CD14-positive monocyte (primary cell): ENCODE measurements around the gene ARIH2. TPM values are rescaled to one million over a fixed set of nuclear protein-coding genes. Genes with fewer than 3 reads are reported as not detected.

Experiments used
- DNase-seq, 3 donors: peaks; one replicate each; pipeline ENCODE4 v3.0.0-alpha.2; 2011 to 2022
- H2AFZ ChIP-seq: 2 replicates; pipeline ENCODE4 v1.6.0; 2012; ENCODE audit warnings: mild to moderate bottlenecking, low read depth, low read length, inconsistent platforms; ENCODE audit not compliant: insufficient read depth, poor library complexity, severe bottlenecking
- H3K27ac ChIP-seq, 2 donors: 1 replicate in 1 of 2; 2 replicates in 1 of 2; pipeline ENCODE4 v1.5.1; 2012 to 2013; ENCODE audit warnings: low read length in 2 of 2, control low read depth in 1 of 2, inconsistent platforms in 1 of 2, low read depth in 1 of 2, mild to moderate bottlenecking in 1 of 2
- H3K27me3 ChIP-seq, 2 donors: one replicate each; pipeline versions ENCODE4 v1.6.0 to v1.6.1; 2011 to 2013; ENCODE audit warnings: low read length in 2 of 2; ENCODE audit not compliant: control insufficient read depth in 2 of 2, insufficient read depth in 2 of 2
- H3K36me3 ChIP-seq, 2 donors: replicated peaks in 1 of 2; 1 replicate in 1 of 2; 2 replicates in 1 of 2; pipeline versions ENCODE4 v1.5.1 to v1.6.1; 2012 to 2013; ENCODE audit warnings: low read length in 2 of 2, control low read depth in 1 of 2, inconsistent platforms in 1 of 2, mild to moderate bottlenecking in 1 of 2; ENCODE audit not compliant: insufficient read depth in 2 of 2, control insufficient read depth in 1 of 2
- H3K4me1 ChIP-seq, 2 donors: 1 replicate in 1 of 2; 2 replicates in 1 of 2; pipeline versions ENCODE4 v1.5.1 to v1.6.1; 2012 to 2013; ENCODE audit warnings: low read length in 2 of 2, control low read depth in 1 of 2, inconsistent platforms in 1 of 2, mild to moderate bottlenecking in 1 of 2, moderate library complexity in 1 of 2; ENCODE audit not compliant: insufficient read depth in 2 of 2, control insufficient read depth in 1 of 2
- H3K4me2 ChIP-seq: replicated peaks from 2 replicates; pipeline ENCODE3; 2012; ENCODE audit warnings: low read length, moderate library complexity, mild to moderate bottlenecking; ENCODE audit not compliant: poor library complexity, severe bottlenecking; ENCODE audit errors: extremely low read depth
- H3K4me3 ChIP-seq, 3 experiments: fragments of 200-600 bp in 1 of 3; sonication (generic) in 1 of 3; replicated peaks in 1 of 3; 1 replicate in 2 of 3; 2 replicates in 1 of 3; pipeline ENCODE4 v1.5.1; 2011 to 2013; ENCODE audit warnings: low read length in 3 of 3, mild to moderate bottlenecking in 3 of 3, control low read depth in 2 of 3, low read depth in 2 of 3, inconsistent platforms in 1 of 3, moderate library complexity in 1 of 3
- H3K79me2 ChIP-seq: 2 replicates; pipeline ENCODE4 v1.6.0; 2012; ENCODE audit warnings: mild to moderate bottlenecking, control low read depth, inconsistent platforms, low read length, moderate library complexity; ENCODE audit not compliant: insufficient read depth
- H3K9ac ChIP-seq: 2 replicates; pipeline ENCODE4 v1.6.0; 2017; ENCODE audit warnings: low read length, mild to moderate bottlenecking; ENCODE audit not compliant: insufficient read depth, poor library complexity, severe bottlenecking
- H3K9me3 ChIP-seq, 2 donors: replicated peaks in 1 of 2; 1 replicate in 1 of 2; 2 replicates in 1 of 2; pipeline versions ENCODE4 v1.5.1 to v1.6.1; 2012 to 2013; ENCODE audit warnings: low read length in 2 of 2, control low read depth in 1 of 2; ENCODE audit not compliant: control insufficient read depth in 1 of 2, insufficient read depth in 1 of 2
- H4K20me1 ChIP-seq: 2 replicates; pipeline ENCODE4 v1.6.0; 2012; ENCODE audit warnings: mild to moderate bottlenecking, low read length, control low read depth, moderate library complexity; ENCODE audit not compliant: insufficient read depth
- H3K27ac Mint-ChIP-seq, 7 donors: one replicate each; pipeline ENCODE4 v1.8.0; 2020; ENCODE audit warnings: mild to moderate bottlenecking in 7 of 7, mixed read lengths in 7 of 7, moderate library complexity in 6 of 7, inconsistent platforms in 2 of 7
- H3K27me3 Mint-ChIP-seq, 3 donors: one replicate each; pipeline ENCODE4 v1.8.0; 2021 to 2022; ENCODE audit warnings: low read depth in 3 of 3, mild to moderate bottlenecking in 3 of 3, mixed read lengths in 3 of 3, moderate library complexity in 3 of 3, inconsistent platforms in 1 of 3
- H3K36me3 Mint-ChIP-seq, 2 donors: one replicate each; pipeline ENCODE4 v1.8.0; 2020; ENCODE audit warnings: mixed read lengths in 2 of 2, inconsistent platforms in 1 of 2, mild to moderate bottlenecking in 1 of 2
- H3K4me1 Mint-ChIP-seq: one replicate; pipeline ENCODE4 v1.8.0; 2020; ENCODE audit warnings: mild to moderate bottlenecking, mixed read lengths
- H3K4me3 Mint-ChIP-seq, 2 donors: one replicate each; pipeline ENCODE4 v1.8.0; 2020; ENCODE audit warnings: mild to moderate bottlenecking in 2 of 2, mixed read lengths in 2 of 2, moderate library complexity in 1 of 2
- H3K9me3 Mint-ChIP-seq, 7 donors: one replicate each; pipeline ENCODE4 v1.8.0; 2020 to 2022; ENCODE audit warnings: mixed read lengths in 7 of 7, mild to moderate bottlenecking in 6 of 7, moderate library complexity in 6 of 7, inconsistent platforms in 2 of 7
- CTCF ChIP-seq: fragments of 200-600 bp; IDR thresholded peaks from one replicate; pipeline ENCODE4 v1.8.0; 2022; ENCODE audit warnings: antibody characterized with exemption, mild to moderate bottlenecking
- WGBS: methylation state at CpG from one replicate; pipeline ENCODE4 v1.1.5; 2013; ENCODE audit warnings: missing lambda C conversion rate; ENCODE audit not compliant: insufficient coverage; 5-methylcytosine and 5-hydroxymethylcytosine counted together
- intact Hi-C, 2 donors: fragments of 100-400 bp; cut with micrococcal nuclease; formaldehyde crosslinking; loops; one replicate each; pipeline versions ENCODE4 v1.15.0 to v1.15.1; 2023
- polyA plus RNA-seq, 3 donors: library from polyadenylated mRNA; depleted of rRNA in 1 of 3; unstranded in 2 of 3; stranded (reverse) in 1 of 3; fragments of 300-500 nt in 2 of 3; fragments of >200 nt in 1 of 3; fragmentation: Illumina TruSeq in 2 of 3; gene quantifications; 1 replicate in 2 of 3; 2 replicates in 1 of 3; pipeline ENCODE4 v1.2.3, GENCODE V29; 2012 to 2021

Gene ARIH2
- polyA plus RNA-seq, 3 donors: 68.2 to 94.8 (median 72.2) TPM

- H3K9ac ChIP-seq: no peak overlapping the region
Observed at GRCh38 chr3:48966876-48967361, 48.3 kb downstream of the ARIH2 start.

DNA sequence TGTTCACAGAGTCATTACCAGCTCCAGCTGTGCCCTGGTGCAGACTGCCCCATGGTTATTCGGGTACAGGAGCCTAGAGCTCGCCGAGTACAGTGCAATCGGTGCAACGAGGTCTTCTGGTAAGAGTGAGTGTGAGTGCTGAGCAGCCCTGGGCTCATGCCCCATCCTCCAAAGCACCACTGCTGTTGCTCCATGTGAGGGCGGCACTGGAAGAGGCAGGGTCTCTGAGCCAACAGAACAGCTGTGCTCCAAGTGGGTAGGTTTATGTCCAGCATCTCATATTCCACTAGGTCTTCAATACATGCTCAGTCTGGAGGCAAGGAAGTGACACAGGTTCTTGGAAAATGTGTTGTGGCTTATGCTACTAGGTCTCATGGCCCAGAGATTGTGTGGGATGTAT lies 51.9 kb downstream of the ARIH2 start:
- no peaks in the 10 kb centered on the region for H4K20me1 ChIP-seq
- H3K4me2 ChIP-seq: no peak overlapping the region
- no peaks in the 10 kb centered on the region for H3K4me1 ChIP-seq
- H3K9me3 ChIP-seq: no peaks in the 10 kb centered on the region
- no peak overlapping the region for H3K4me3 ChIP-seq
- Mint-ChIP-seq H3K4me1 (no peaks in the 10 kb centered on the region), H3K27ac (no peak overlapping the region), H3K9me3 (no peaks in the 10 kb centered on the region), H3K27me3 (no peaks in the 10 kb centered on the region), H3K4me3 (no peak overlapping the region), H3K36me3 (peaks cover 81 to 98% of the 10 kb centered on the region in 2 donors)
- H3K27me3 ChIP-seq: no peaks in the 10 kb centered on the region
- no peak overlapping the region for H3K9ac ChIP-seq
- DNase-seq: no peak
- no peaks in the 10 kb centered on the region for H3K79me2 ChIP-seq
- intact Hi-C loops: no loop called here
- peaks cover 87 to 100% of the 10 kb centered on the region in 2 donors for H3K36me3 ChIP-seq
- TF ChIP-seq CTCF: no peak
- H2AFZ ChIP-seq: no peak overlapping the region
- H3K27ac ChIP-seq: no peak overlapping the region
- WGBS: no CpG with 5 or more reads among the region's 6 CpGs

More at GRCh38 chr3:48966876-48967361, 48.3 kb downstream of the ARIH2 start:
- H3K4me1 ChIP-seq: no peaks in the 10 kb centered on the region
- H3K27ac ChIP-seq: no peak overlapping the region
- H3K36me3 ChIP-seq: peaks cover 72 to 94% of the 10 kb centered on the region in 2 donors
- Mint-ChIP-seq H3K9me3 (no peaks in the 10 kb centered on the region), H3K4me1 (no peaks in the 10 kb centered on the region), H3K36me3 (peaks cover 76 to 94% of the 10 kb centered on the region in 2 donors), H3K4me3 (no peak overlapping the region), H3K27me3 (no peaks in the 10 kb centered on the region), H3K27ac (peak overlapping the region in 2 of 7 donors; percentile 25 to 74)
- H3K4me3 ChIP-seq: no peak overlapping the region
- H3K4me2 ChIP-seq: no peak overlapping the region
- H4K20me1 ChIP-seq: no peaks in the 10 kb centered on the region
- intact Hi-C loops: no loop called here
- no peaks in the 10 kb centered on the region for H3K27me3 ChIP-seq
- no peaks in the 10 kb centered on the region for H3K9me3 ChIP-seq
- DNase-seq: no peak
- no peak overlapping the region for H2AFZ ChIP-seq
- TF ChIP-seq CTCF: no peak
- no peaks in the 10 kb centered on the region for H3K79me2 ChIP-seq
- WGBS: 83% methylated on average over 1 of the region's 7 CpGs
